HG03039 (cell line): ENCODE results near the gene ZNF804B.
A peak's percentile ranks its signal among the peaks of the same experiment; 100 is the strongest.

Experiments used
- ATAC-seq: cut with Tn5 transposase; IDR thresholded peaks from one replicate; pipeline ENCODE4 v1.9.1; 2021; ENCODE audit warnings: mild to moderate bottlenecking, moderate library complexity; ENCODE audit not compliant: unreplicated experiment

ZNF804B gene

GRCh38 chr7:88965371-88965770, 205.9 kb downstream of the ZNF804B start:
- no peak for ATAC-seq

GRCh38 chr7:88967432-88967831, 207.9 kb downstream of the ZNF804B start:
- no peak for ATAC-seq

GRCh38 chr7:88969167-88969566, 209.7 kb downstream of the ZNF804B start:
- no peak for ATAC-seq

GRCh38 chr7:88985295-88985694, 225.8 kb downstream of the ZNF804B start:
- ATAC-seq = no peak

GRCh38 chr7:89001306-89001705, 241.8 kb downstream of the ZNF804B start:
- no peak for ATAC-seq

GRCh38 chr7:89002981-89003956, 243.8 kb downstream of the ZNF804B start:
- ATAC-seq = peak; percentile 86

GRCh38 chr7:89012016-89012415, 252.5 kb downstream of the ZNF804B start:
- no peak for ATAC-seq

- no peak for ATAC-seq
Measured at GRCh38 chr7:89017695-89018094, 258.2 kb downstream of the ZNF804B start.

- ATAC-seq = no peak
Measured at GRCh38 chr7:89021741-89022140, 262.2 kb downstream of the ZNF804B start.

- no peak for ATAC-seq
Measured at GRCh38 chr7:89023206-89023605, 263.7 kb downstream of the ZNF804B start.

- no peak for ATAC-seq
Measured at GRCh38 chr7:89023877-89024276, 264.4 kb downstream of the ZNF804B start.

- no peak for ATAC-seq
Measured at GRCh38 chr7:89027781-89028180, 268.3 kb downstream of the ZNF804B start.

- ATAC-seq = no peak
Measured at GRCh38 chr7:89028319-89028718, 268.8 kb downstream of the ZNF804B start.

- ATAC-seq = no peak
Measured at GRCh38 chr7:89029864-89030263, 270.4 kb downstream of the ZNF804B start.

GRCh38 chr7:89041240-89041639, 281.7 kb downstream of the ZNF804B start:
- ATAC-seq = no peak

- no peak for ATAC-seq
Measured at GRCh38 chr7:89042940-89043339, 283.4 kb downstream of the ZNF804B start.

- ATAC-seq = no peak
Measured at GRCh38 chr7:89049043-89049442, 289.5 kb downstream of the ZNF804B start.

- ATAC-seq = no peak
Measured at GRCh38 chr7:89053130-89053529, 293.6 kb downstream of the ZNF804B start.

- ATAC-seq = no peak
Measured at GRCh38 chr7:89054361-89054760, 294.9 kb downstream of the ZNF804B start.

- ATAC-seq = no peak
Measured at GRCh38 chr7:89060234-89060633, 300.7 kb downstream of the ZNF804B start.

GRCh38 chr7:89064831-89065230, 305.3 kb downstream of the ZNF804B start:
- ATAC-seq = no peak

GRCh38 chr7:89067048-89067447, 307.5 kb downstream of the ZNF804B start:
- no peak for ATAC-seq

GRCh38 chr7:89072081-89072480, 312.6 kb downstream of the ZNF804B start:
- ATAC-seq = no peak
